ENCODE data around the gene OTOP1. TPM values are rescaled to one million over a fixed set of nuclear protein-coding genes. Genes with fewer than 3 reads are reported as not detected.
"Not testable (repeated sequence)": the region's sequence is repeated elsewhere in the genome, so short reads cannot be mapped to it uniquely, and the experiment has no call there.

The OTOP1 gene
- total RNA-seq, 2 experiments from 2014 or later, result not detected

- Mint-ChIP-seq H3K4me1 (peaks cover 2% of the 10 kb centered on the region), H3K36me3 (no peaks in the 10 kb centered on the region), H3K27me3 (peaks cover 38% of the 10 kb centered on the region), H3K4me3 (no peak overlapping the region), H3K27ac (no peak overlapping the region), H3K9me3 (no peaks in the 10 kb centered on the region)
- no peak for DNase-seq
Observed at GRCh38 chr4:4203688-4204400, 22.9 kb downstream of the OTOP1 start.

GRCh38 chr4:4202510-4202909, 24.2 kb downstream of the OTOP1 start:
- Mint-ChIP-seq H3K9me3 (no peaks in the 10 kb centered on the region), H3K36me3 (no peaks in the 10 kb centered on the region), H3K4me3 (no peak overlapping the region), H3K27ac (no peak overlapping the region), H3K4me1 (no peaks in the 10 kb centered on the region), H3K27me3 (peaks cover 28% of the 10 kb centered on the region)
- no peak for DNase-seq

DNA sequence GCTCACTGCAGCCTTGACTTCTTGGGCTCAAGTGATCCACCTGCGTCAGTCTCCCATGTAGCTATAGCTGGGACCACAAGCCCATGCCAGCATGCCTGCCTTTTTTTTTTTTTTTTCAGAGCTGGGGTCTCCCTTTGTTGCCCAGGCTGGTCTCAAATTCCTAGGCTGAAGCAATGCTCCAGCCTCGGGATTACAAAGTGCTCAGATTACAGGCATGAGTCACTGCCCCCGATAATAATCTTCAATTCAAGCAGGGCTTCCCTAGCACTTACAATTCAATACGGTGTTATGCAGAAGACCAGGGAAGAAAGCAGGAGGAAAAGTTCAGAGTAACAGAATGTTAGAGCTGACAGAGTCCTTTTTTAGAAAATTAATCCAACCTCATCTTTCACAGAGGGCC, 26.1 kb downstream of the OTOP1 start:
- Mint-ChIP-seq H3K27ac (no peak overlapping the region), H3K36me3 (no peaks in the 10 kb centered on the region), H3K4me1 (no peaks in the 10 kb centered on the region), H3K4me3 (no peak overlapping the region), H3K27me3 (peaks cover 29% of the 10 kb centered on the region), H3K9me3 (no peaks in the 10 kb centered on the region)
- DNase-seq, result no peak

DNA sequence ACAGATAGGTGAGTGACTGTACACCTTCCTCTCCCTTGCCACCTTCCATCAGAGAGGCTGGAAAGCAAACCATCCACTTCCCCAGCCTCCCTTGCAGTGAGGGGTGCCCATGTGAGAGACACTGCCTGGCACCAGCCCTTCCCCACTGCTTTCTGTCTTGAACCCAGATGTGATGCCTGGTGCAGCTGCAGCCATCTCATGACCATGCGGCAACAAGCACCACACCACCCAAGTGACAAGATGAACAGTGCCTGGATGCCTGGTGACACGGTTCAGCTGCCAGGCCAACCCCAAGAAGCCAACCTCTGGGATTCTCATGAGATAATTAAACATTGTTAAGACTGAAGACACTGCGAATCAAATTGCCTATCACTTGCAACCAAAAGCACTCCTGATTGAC, 31.4 kb downstream of the OTOP1 start:
- H3K4me3 Mint-ChIP-seq, result no peak overlapping the region

DNA sequence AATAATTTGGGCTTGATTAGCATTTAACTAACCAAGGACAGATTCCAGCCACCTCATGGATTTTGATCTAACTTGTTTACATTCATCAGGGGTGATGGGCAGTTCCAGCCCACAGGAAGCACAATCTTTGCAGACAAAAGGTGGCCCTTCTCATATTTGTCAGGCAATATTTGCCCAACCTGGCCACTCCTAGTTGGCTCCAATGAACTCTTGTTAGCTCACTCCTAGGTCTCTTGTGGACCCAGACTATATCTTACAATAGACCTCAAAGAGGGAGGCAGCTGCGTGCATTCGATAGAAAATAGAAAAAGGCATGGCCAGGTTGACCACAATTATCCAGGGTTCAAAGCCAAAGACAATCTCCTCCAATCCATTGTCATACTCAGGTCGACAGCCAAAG, 38.2 kb downstream of the OTOP1 start:
- DNase-seq, H3K4me1 Mint-ChIP-seq, H3K4me3 Mint-ChIP-seq, H3K9me3 Mint-ChIP-seq, H3K36me3 Mint-ChIP-seq, H3K27ac Mint-ChIP-seq: not testable (repeated sequence)
- peaks cover 40% of the 10 kb centered on the region for H3K27me3 Mint-ChIP-seq

More for the DNA sequence above, 31.4 kb downstream of the OTOP1 start:
- peaks cover 27% of the 10 kb centered on the region for H3K27me3 Mint-ChIP-seq
- DNase-seq, result no peak
- H3K36me3 Mint-ChIP-seq, result no peaks in the 10 kb centered on the region
- H3K27ac Mint-ChIP-seq, result no peak overlapping the region
- H3K9me3 Mint-ChIP-seq, result no peaks in the 10 kb centered on the region
- peaks cover 4% of the 10 kb centered on the region for H3K4me1 Mint-ChIP-seq

DNA sequence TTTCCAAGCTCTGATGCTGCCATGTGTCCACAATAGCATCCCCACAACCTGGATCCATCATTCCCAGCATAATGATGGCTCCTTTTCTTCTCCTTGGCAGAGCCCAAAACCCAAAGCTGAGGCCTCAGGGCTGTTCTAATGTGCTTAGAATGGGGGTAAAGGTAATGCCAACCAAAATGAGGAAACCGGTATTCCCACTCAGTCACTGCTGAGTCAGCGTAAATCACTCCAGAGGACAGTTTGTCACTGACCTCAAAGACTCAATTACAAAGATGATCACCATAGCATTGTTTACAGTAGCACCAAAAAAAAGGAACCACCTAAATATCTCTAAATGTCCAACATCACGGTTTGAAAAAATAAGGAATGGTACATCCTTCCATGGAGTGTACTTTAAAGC, 41.2 kb downstream of the OTOP1 start:
- no peaks in the 10 kb centered on the region for H3K4me1 Mint-ChIP-seq
- H3K27me3 Mint-ChIP-seq, result peaks cover 36% of the 10 kb centered on the region
- H3K9me3 Mint-ChIP-seq, result no peaks in the 10 kb centered on the region
- no peak for DNase-seq
- no peak overlapping the region for H3K4me3 Mint-ChIP-seq
- H3K27ac Mint-ChIP-seq, result no peak overlapping the region
- no peaks in the 10 kb centered on the region for H3K36me3 Mint-ChIP-seq

GRCh38 chr4:4182835-4183568, 43.7 kb downstream of the OTOP1 start:
- H3K36me3 Mint-ChIP-seq, result no peaks in the 10 kb centered on the region
- H3K4me1 Mint-ChIP-seq, result no peaks in the 10 kb centered on the region
- H3K27me3 Mint-ChIP-seq, result peaks cover 27% of the 10 kb centered on the region
- DNase-seq, result peak; percentile 33
- no peaks in the 10 kb centered on the region for H3K9me3 Mint-ChIP-seq
- no peak overlapping the region for H3K4me3 Mint-ChIP-seq
- H3K27ac Mint-ChIP-seq, result no peak overlapping the region

- H3K27me3 Mint-ChIP-seq, result peaks cover 20% of the 10 kb centered on the region
- DNase-seq, result no peak
- no peaks in the 10 kb centered on the region for H3K36me3 Mint-ChIP-seq
- no peaks in the 10 kb centered on the region for H3K9me3 Mint-ChIP-seq
- no peaks in the 10 kb centered on the region for H3K4me1 Mint-ChIP-seq
- H3K27ac Mint-ChIP-seq, result no peak overlapping the region
- H3K4me3 Mint-ChIP-seq, result no peak overlapping the region
Observed at GRCh38 chr4:4170596-4171150, 56.1 kb downstream of the OTOP1 start.

DNA sequence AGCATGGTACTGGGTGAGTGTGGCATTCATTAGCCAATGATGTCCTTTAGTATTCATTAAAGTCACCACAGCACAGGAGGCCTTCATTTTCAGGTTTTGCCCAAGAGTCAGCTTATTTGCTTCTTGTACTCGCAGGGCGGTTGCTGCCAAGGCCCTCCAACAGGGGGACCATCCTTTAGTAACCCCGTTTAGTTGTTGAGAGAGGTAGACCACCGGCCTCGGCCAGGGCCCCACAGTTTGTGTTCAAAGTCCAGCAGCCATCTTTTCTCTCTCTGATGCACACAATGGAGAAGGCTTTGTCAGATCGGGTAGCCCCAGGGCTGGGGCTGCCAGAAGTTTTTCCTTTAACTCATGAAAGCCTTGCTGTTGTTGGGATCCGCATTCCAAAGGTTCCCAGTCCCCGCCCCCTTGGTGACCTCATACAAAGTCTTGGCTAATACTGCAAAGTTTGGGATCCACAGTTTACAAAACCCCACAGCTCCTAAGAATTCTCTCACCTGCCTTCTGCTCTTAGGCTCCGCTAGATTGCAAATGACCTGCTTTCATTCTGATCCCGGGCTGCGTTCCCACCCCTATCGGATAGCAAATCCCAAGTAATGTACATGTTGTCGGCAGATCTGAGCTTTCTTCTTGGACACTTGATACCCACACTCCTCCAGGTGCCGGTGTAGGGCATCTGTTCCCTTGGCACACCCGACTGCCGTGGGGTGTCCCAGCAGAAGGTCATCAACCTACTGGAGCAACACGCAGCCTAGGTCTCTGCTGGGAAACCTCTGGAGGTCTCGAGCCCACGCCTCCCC, 58.5 kb downstream of the OTOP1 start:
- not testable (repeated sequence) for H3K9me3 Mint-ChIP-seq, H3K27ac Mint-ChIP-seq, H3K4me1 Mint-ChIP-seq, H3K4me3 Mint-ChIP-seq, H3K36me3 Mint-ChIP-seq, DNase-seq
- peaks cover 15% of the 10 kb centered on the region for H3K27me3 Mint-ChIP-seq

GRCh38 chr4:4166986-4167385, 59.7 kb downstream of the OTOP1 start:
- not testable (repeated sequence) for H3K4me3 Mint-ChIP-seq, H3K27ac Mint-ChIP-seq, H3K4me1 Mint-ChIP-seq, H3K9me3 Mint-ChIP-seq, DNase-seq, H3K36me3 Mint-ChIP-seq
- H3K27me3 Mint-ChIP-seq, result peaks cover 15% of the 10 kb centered on the region

DNA sequence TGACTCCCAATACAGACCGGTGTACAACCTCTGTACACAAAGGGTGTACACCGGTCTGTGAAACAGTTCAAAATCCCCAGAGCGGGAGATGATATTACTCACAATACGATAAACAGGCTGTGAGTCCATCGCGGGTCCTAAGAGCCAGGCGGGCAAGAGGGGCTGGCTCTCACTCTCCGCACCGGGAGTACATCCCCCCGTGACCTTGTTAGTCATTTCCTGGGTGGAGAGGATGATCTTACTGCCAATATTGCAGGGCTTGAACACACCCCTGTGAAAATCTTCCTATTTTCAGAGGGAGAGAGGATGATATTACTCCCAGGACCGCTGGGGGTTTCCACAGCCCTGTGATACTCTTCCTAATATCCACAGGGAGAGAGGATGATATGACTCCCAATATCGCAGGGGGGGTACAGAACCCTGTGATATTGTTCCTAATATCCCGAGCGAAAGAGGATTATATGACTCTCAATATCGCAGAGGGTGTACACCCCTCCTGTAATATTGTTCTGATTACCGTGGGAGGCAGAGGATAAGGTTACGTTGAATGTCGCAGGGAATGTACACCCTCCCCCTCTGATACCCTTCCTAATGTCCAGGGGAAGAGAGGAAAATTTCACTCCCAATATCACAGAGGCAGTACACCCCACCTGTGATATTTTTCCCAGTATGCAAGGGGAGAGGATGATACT, 60.9 kb downstream of the OTOP1 start:
- H3K27me3 Mint-ChIP-seq, result peaks cover 11% of the 10 kb centered on the region
- not testable (repeated sequence) for DNase-seq, H3K4me3 Mint-ChIP-seq, H3K9me3 Mint-ChIP-seq, H3K27ac Mint-ChIP-seq, H3K4me1 Mint-ChIP-seq, H3K36me3 Mint-ChIP-seq

DNA sequence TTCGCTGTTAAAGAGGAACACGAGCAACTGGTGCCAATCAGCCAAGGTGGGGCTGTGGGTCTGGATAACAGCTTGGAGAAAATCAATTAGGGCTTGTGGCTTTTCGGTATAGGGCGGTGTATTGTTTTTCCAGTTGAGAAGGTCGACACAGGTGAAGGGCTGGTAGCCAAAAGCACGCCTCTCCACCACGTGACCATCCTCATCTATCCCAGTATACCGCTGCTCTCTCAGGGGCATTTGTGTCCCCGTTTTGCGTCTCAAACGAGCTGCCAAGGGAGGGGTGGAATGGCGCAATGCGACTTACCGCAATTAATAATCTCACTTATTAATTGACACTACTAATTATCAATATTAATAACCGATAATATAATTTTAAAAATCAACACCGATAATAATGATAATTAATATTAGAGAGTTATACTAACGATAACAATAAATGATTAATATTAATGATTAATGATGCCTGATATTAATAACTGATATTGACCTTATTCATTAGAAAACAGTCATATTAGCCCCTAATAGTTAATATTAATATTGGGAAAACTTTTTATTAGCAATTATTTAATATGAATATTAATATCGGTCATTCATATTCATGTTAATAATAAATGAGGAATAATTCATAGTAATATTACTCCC, 62.1 kb downstream of the OTOP1 start:
- H3K27me3 Mint-ChIP-seq, result peaks cover 11% of the 10 kb centered on the region
- H3K4me3 Mint-ChIP-seq, H3K27ac Mint-ChIP-seq, DNase-seq, H3K4me1 Mint-ChIP-seq, H3K9me3 Mint-ChIP-seq, H3K36me3 Mint-ChIP-seq: not testable (repeated sequence)

GRCh38 chr4:4162186-4162585, 64.5 kb downstream of the OTOP1 start:
- H3K9me3 Mint-ChIP-seq, H3K27me3 Mint-ChIP-seq, H3K4me3 Mint-ChIP-seq, H3K4me1 Mint-ChIP-seq, DNase-seq, H3K36me3 Mint-ChIP-seq, H3K27ac Mint-ChIP-seq: not testable (repeated sequence)

- not testable (repeated sequence) for H3K9me3 Mint-ChIP-seq, H3K4me1 Mint-ChIP-seq, H3K27me3 Mint-ChIP-seq, H3K27ac Mint-ChIP-seq, H3K4me3 Mint-ChIP-seq, H3K36me3 Mint-ChIP-seq
- DNase-seq, result peak; percentile 4
Observed at GRCh38 chr4:4160956-4161665, 65.6 kb downstream of the OTOP1 start.

All from activated naive CD8-positive, alpha-beta T cell treated with anti-CD3 and anti-CD28 coated beads for 36 hours (primary cell).